Transverse colon (tissue), 4 donors: Measurements from ENCODE around the gene PGD. TPM values are rescaled to one million over a fixed set of nuclear protein-coding genes. Genes with fewer than 3 reads are reported as not detected.
"Not testable (repeated sequence)": the region's sequence is repeated elsewhere in the genome, so short reads cannot be mapped to it uniquely, and the experiment has no call there.

ENCODE experiments used
- DNase-seq: peaks from one replicate; pipeline ENCODE4 v3.0.0-alpha.2; 2019
- H3K27ac ChIP-seq, 4 donors: fragments of 200-600 bp; sonication (generic); 2 replicates each; pipeline ENCODE4 v1.5.1; 2016 to 2018; ENCODE audit warnings: inconsistent platforms in 4 of 4
- H3K27me3 ChIP-seq: fragments of 200-600 bp; sonication (generic); 2 replicates; pipeline ENCODE4 v1.5.1; 2017; ENCODE audit warnings: inconsistent platforms
- H3K36me3 ChIP-seq, 4 donors: fragments of 200-600 bp; sonication (generic); 2 replicates each; pipeline ENCODE4 v1.5.1; 2017 to 2019; ENCODE audit warnings: inconsistent platforms in 4 of 4
- H3K4me1 ChIP-seq, 4 donors: fragments of 200-600 bp; sonication (generic); 2 replicates each; pipeline ENCODE4 v1.5.1; 2017 to 2020; ENCODE audit warnings: inconsistent platforms in 4 of 4
- H3K4me3 ChIP-seq, 4 donors: fragments of 200-600 bp; sonication (generic); 1 replicate in 1 of 4; 2 replicates in 3 of 4; pipeline versions ENCODE4 v1.5.1 to v1.6.1; 2017 to 2019; ENCODE audit warnings: inconsistent platforms in 4 of 4
- H3K9me3 ChIP-seq, 2 donors: fragments of 200-600 bp; sonication (generic); 2 replicates each; pipeline ENCODE4 v1.5.1; 2017 to 2019; ENCODE audit warnings: inconsistent platforms in 2 of 2
- CTCF ChIP-seq, 5 experiments: fragments of 200-600 bp in 3 of 5; fragments of 450-650 bp in 2 of 5; sonication (generic) in 3 of 5; IDR thresholded peaks; 1 replicate in 2 of 5; 2 replicates in 3 of 5; pipeline ENCODE4 v1.5.1; 2016 to 2017; ENCODE audit warnings: antibody characterized with exemption in 5 of 5, inconsistent platforms in 3 of 5, mild to moderate bottlenecking in 2 of 5, moderate library complexity in 1 of 5
- EP300 ChIP-seq: sonication (generic); formaldehyde crosslinking; IDR thresholded peaks from one replicate; pipeline ENCODE4 v1.6.1; 2017; ENCODE audit warnings: antibody characterized with exemption, low read depth
- POLR2A ChIP-seq: fragments of 450-650 bp; IDR thresholded peaks from one replicate; pipeline ENCODE4 v1.6.1; 2016; ENCODE audit warnings: antibody characterized with exemption, mild to moderate bottlenecking, moderate library complexity
- POLR2AphosphoS5 ChIP-seq, 3 donors: sonication (generic); formaldehyde crosslinking; IDR thresholded peaks; one replicate each; pipeline ENCODE4 v1.6.1; 2016; ENCODE audit warnings: antibody characterized with exemption in 3 of 3
- WGBS, 2 donors: methylation state at CpG; one replicate each; pipeline ENCODE4 v1.1.5; 2018; ENCODE audit warnings: low coverage in 1 of 2; 5-methylcytosine and 5-hydroxymethylcytosine counted together
- in situ Hi-C, 4 donors: fragments of 200-750 bp; cut with MboI; loops; one replicate each; pipeline versions ENCODE4 v1.15.0 to v1.15.1; 2017; ENCODE audit warnings: low sequenced_read_pairs in 3 of 4, low pct_ligation_motif_present in 1 of 4, low pct_unique_long_range_greater_than_20kb in 1 of 4
- intact Hi-C: fragments of 100-400 bp; cut with DNase I; formaldehyde crosslinking; loops from one replicate; pipeline ENCODE4 v1.15.1; 2023; ENCODE audit warnings: low total_unique reads
- total RNA-seq, 4 donors: library from RNA; depleted of rRNA; stranded (reverse); fragments of >200 nt; gene quantifications; one replicate each; pipeline ENCODE4 v1.1.0, GENCODE V29; 2016

The PGD gene
- total RNA-seq, 4 donors from 2014 or later = 15.7 to 73.0 (median 66.1) TPM

- peaks cover 0 to 44% (median 21%) of the 10 kb centered on the region in 4 donors for H3K36me3 ChIP-seq
- H3K4me1 ChIP-seq = peaks cover 4 to 23% (median 13%) of the 10 kb centered on the region in 4 donors
- no peak overlapping the region for H3K27ac ChIP-seq
- 95 to 97% methylated on average over 9 of the region's 9 CpGs for WGBS, 2 donors
- in situ Hi-C loops (no loop called here), intact Hi-C loops (no loop called here)
- DNase-seq = no peak
- no peak overlapping the region for H3K4me3 ChIP-seq
- no peak for TF ChIP-seq POLR2AphosphoS5 (IDR thresholded peaks at IDR 0.05)
- TF ChIP-seq EP300 = no peak
- TF ChIP-seq CTCF (IDR thresholded peaks at IDR 0.05) = no peak
- TF ChIP-seq POLR2A = no peak
- H3K27me3 ChIP-seq = no peaks in the 10 kb centered on the region
- H3K9me3 ChIP-seq = no peaks in the 10 kb centered on the region
These were observed 3.9 kb downstream of the PGD start for GRCh38 chr1:10402729-10403274.

GRCh38 chr1:10407201-10407600 lies 8.3 kb downstream of the PGD start:
- H3K9me3 ChIP-seq = no peaks in the 10 kb centered on the region
- DNase-seq = no peak
- in situ Hi-C loops (no loop called here), intact Hi-C loops (no loop called here)
- no peak overlapping the region for H3K27ac ChIP-seq
- TF ChIP-seq CTCF (IDR thresholded peaks at IDR 0.05) = no peak
- no peak for TF ChIP-seq POLR2AphosphoS5 (IDR thresholded peaks at IDR 0.05)
- no peak for TF ChIP-seq POLR2A
- no peak for TF ChIP-seq EP300
- peaks cover 0 to 80% (median 33%) of the 10 kb centered on the region in 4 donors for H3K36me3 ChIP-seq
- no peaks in the 10 kb centered on the region for H3K4me1 ChIP-seq
- H3K27me3 ChIP-seq = no peaks in the 10 kb centered on the region
- 92 to 95% methylated on average over 2 of the region's 2 CpGs for WGBS, 2 donors
- no peak overlapping the region for H3K4me3 ChIP-seq

GRCh38 chr1:10415211-10415930 lies 16.5 kb downstream of the PGD start:
- TF ChIP-seq POLR2AphosphoS5 (IDR thresholded peaks at IDR 0.05) (peak in 1 of 3 donors; percentile 12), CTCF (IDR thresholded peaks at IDR 0.05) (no peak)
- WGBS, 2 donors = 50 to 72% methylated on average over 5 to 6 of the region's 6 CpGs
- DNase-seq = peak; percentile 15
- intact Hi-C loops (no loop called here), in situ Hi-C loops (no loop called here)
- Histone ChIP-seq H3K4me1 (no peaks in the 10 kb centered on the region), H3K36me3 (peaks cover 0 to 60% (median 31%) of the 10 kb centered on the region in 4 donors), H3K9me3 (no peaks in the 10 kb centered on the region), H3K27me3 (no peaks in the 10 kb centered on the region), H3K27ac (peak overlapping the region; percentile 25 to 56 (median 51)), H3K4me3 (no peak overlapping the region)

GRCh38 chr1:10415967-10416366 lies 17.1 kb downstream of the PGD start:
- 88 to 97% methylated on average over 1 of the region's 1 CpG for WGBS, 2 donors
- in situ Hi-C loops, intact Hi-C loops: not testable (repeated sequence)

GRCh38 chr1:10418741-10419140 lies 19.9 kb downstream of the PGD start:
- H3K9me3 ChIP-seq, H3K4me3 ChIP-seq, intact Hi-C loops, H3K27me3 ChIP-seq, H3K27ac ChIP-seq, in situ Hi-C loops, DNase-seq, H3K4me1 ChIP-seq: not testable (repeated sequence)
- peaks cover 0 to 34% (median 17%) of the 10 kb centered on the region in 4 donors for H3K36me3 ChIP-seq
- 93 to 100% methylated on average over 5 to 8 of the region's 8 CpGs for WGBS, 2 donors

More at GRCh38 chr1:10415967-10416366, 17.1 kb downstream of the PGD start:
- H3K27me3 ChIP-seq, H3K4me3 ChIP-seq, H3K4me1 ChIP-seq, H3K9me3 ChIP-seq, DNase-seq: not testable (repeated sequence)
- Histone ChIP-seq H3K27ac (peak overlapping the region in 1 of 4 donors; percentile 54), H3K36me3 (peaks cover 0 to 54% (median 30%) of the 10 kb centered on the region in 4 donors)
